Midbrain (tissue), 1 donor: ENCODE data around the gene TAF4.
"Not testable (repeated sequence)": the region's sequence is repeated elsewhere in the genome, so short reads cannot be mapped to it uniquely, and the experiment has no call there.

Experiments
- DNase-seq: peaks from one replicate; lab custom pipeline; 2025; lab: John Stamatoyannopoulos, UW

TAF4 gene

GRCh38 chr20:61948056-61948455 is 117.6 kb downstream of the TAF4 start:
- not testable (repeated sequence) for DNase-seq

- DNase-seq = not testable (repeated sequence)
Observed at GRCh38 chr20:61945495-61945894, 120.2 kb downstream of the TAF4 start.

GRCh38 chr20:61944967-61945366 is 120.7 kb downstream of the TAF4 start:
- not testable (repeated sequence) for DNase-seq

- no peak for DNase-seq
Observed at GRCh38 chr20:61942526-61942925, 123.2 kb downstream of the TAF4 start.

- DNase-seq = no peak
Observed at GRCh38 chr20:61941721-61942405, 123.8 kb downstream of the TAF4 start.

GRCh38 chr20:61940976-61941720 is 124.5 kb downstream of the TAF4 start:
- no peak for DNase-seq

GRCh38 chr20:61940491-61940890 is 125.2 kb downstream of the TAF4 start:
- DNase-seq = no peak

GRCh38 chr20:61939691-61940360 is 125.9 kb downstream of the TAF4 start:
- no peak for DNase-seq

GRCh38 chr20:61938839-61939690 is 126.6 kb downstream of the TAF4 start:
- DNase-seq = no peak

GRCh38 chr20:61937963-61938838 is 127.5 kb downstream of the TAF4 start:
- DNase-seq = no peak

- no peak for DNase-seq
Observed at GRCh38 chr20:61937146-61937962, 128.3 kb downstream of the TAF4 start.

GRCh38 chr20:61936701-61937131 is 129.0 kb downstream of the TAF4 start:
- no peak for DNase-seq

GRCh38 chr20:61935926-61936700 is 129.6 kb downstream of the TAF4 start:
- DNase-seq = no peak

- DNase-seq = no peak
Observed at GRCh38 chr20:61934716-61935530, 130.8 kb downstream of the TAF4 start.

GRCh38 chr20:61933951-61934715 is 131.5 kb downstream of the TAF4 start:
- no peak for DNase-seq

- no peak for DNase-seq
Observed at GRCh38 chr20:61933481-61933950, 132.2 kb downstream of the TAF4 start.

GRCh38 chr20:61932711-61933480 is 132.8 kb downstream of the TAF4 start:
- DNase-seq = no peak
